NOMO-1 (cell line): ENCODE data around the gene EEIG1.
"Not testable (repeated sequence)": the region's sequence is repeated elsewhere in the genome, so short reads cannot be mapped to it uniquely, and the experiment has no call there.

Experiments
- DNase-seq, 2 experiments: peaks; one replicate each; lab custom pipeline; 2025; ENCODE audit not compliant: unreplicated experiment in 2 of 2; lab: John Stamatoyannopoulos, UW

EEIG1 gene

GRCh38 chr9:127980706-127981558, at the start of gene EEIG1:
EEIG1 (minus strand) TSS chr9:127980989; CDS start chr9:127980137, 852 bp downstream.
- peak; percentile 91 to 96 for DNase-seq

- no peak for DNase-seq
Measured at GRCh38 chr9:128027705-128028104, 46.9 kb upstream of the EEIG1 start.

GRCh38 chr9:128026773-128027541, 46.2 kb upstream of the EEIG1 start:
- DNase-seq = no peak

GRCh38 chr9:128026255-128026772, 45.5 kb upstream of the EEIG1 start:
- no peak for DNase-seq

GRCh38 chr9:128025736-128026135, 44.9 kb upstream of the EEIG1 start:
- no peak for DNase-seq

GRCh38 chr9:128024761-128025308, 44.0 kb upstream of the EEIG1 start:
- no peak for DNase-seq

GRCh38 chr9:128023671-128024070, 42.9 kb upstream of the EEIG1 start:
- DNase-seq = not testable (repeated sequence)

DNA sequence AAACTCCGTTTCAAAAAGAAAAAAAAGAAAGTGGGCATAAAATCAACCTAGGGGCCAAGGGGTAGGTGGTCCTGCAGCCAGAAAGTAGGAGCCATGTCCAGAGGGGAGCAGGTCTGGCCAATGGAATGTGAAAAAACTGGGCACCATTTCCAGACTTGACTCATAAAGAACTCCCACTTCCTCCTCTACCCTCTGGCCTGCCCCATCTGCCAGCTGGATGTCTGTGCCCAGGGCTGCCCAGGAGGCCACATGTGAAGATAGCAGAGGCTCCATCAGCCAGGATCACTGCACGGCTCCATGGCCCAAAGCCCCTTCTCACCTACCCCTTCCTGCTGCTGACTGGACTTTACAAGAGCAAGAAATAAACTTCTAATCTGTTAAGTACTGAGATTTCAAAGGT, 42.1 kb upstream of the EEIG1 start:
- DNase-seq = no peak

GRCh38 chr9:128021098-128021497, 40.3 kb upstream of the EEIG1 start:
- no peak for DNase-seq

DNA sequence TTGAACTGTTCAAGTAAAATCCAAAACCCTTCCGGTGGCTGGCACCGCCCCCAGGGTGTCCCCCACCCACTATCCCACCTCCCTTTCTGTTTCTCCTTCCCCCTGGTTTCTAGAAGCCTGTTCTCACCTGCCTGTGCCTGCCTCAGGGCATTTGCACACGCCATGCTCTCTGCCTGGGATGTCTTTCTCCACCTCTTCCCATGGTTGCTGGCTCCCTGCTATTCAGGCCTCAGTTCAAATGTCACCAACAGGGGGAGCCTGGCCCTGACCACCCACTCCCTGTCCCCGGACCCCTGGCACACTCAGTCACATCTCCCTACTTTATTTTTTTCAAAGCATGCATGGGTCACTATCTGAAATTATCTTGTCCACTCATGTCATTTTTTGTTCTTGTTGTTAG, 39.9 kb upstream of the EEIG1 start:
- no peak for DNase-seq

DNA sequence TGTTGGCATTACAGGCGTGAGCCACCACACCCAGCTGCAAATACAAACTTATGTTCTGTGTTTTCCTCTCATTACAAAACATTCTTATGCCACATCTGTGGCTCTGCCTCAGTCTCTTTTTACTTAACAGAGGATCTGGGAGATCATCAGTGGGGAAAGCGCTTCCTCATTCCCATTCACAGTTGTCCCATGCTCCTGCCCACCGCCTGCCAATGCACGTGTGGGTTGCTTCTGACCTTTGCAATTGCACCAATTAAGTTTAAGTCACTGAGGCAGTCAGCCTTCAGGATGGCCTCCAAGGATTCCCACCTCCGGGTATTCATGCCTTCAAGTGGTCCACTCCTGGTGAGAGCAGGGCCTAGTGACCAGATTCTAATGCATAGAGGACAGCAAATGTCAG, 34.9 kb upstream of the EEIG1 start:
- DNase-seq = no peak

DNA sequence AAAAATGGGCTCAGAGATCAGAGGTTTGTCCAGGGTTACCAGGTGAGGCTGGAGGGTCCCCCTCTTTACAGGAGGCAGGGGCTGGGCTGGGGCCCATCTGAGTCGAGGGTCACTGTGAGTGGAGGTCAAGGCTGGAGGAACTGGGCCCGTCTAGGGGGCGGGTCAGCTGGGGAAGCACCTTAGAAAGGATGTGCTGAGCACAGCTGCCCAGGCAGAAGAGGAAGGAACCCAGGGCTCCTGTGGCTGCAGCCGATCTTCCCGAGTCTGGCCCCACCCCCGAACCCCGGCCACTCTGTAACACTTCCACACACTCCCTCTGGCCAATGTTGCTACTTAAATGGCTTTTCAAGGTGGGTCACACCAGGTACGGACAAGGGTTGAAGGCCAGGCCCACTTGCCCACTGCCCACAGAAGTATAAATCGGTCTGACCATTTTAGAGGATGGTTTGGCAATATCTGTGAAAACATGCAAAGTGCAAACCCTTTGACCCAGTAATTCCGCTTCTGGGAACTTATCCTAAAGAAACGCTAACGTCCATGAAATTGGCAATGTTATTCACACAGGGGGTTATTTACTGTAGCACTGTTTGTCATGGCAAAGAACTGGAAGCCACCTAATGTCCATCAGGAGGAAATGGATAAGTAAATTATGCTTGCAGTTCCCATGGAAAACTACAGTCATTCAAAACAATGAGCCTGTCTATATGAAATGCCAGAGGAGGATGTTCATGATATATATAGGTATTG, 30.5 kb upstream of the EEIG1 start:
- no peak for DNase-seq

DNA sequence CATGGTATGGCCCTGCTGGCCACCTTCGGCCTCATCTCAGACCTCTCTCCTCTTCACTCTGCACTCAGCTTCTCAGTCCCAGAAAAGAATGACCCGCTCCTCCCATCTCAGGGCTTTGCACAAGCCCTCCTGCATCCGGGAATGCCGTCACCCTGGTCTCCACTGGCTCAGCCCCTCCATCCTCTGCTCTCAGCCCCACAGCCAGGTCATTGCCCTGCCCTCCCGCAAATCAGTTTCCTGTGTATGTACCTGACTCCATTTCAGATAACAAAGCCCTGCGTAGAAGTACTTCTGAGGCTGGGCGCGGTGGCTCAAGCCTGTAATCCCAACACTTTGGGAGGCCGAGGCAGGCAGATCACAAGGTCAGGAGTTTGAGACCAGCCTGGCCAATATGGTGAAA, 28.9 kb upstream of the EEIG1 start:
- no peak for DNase-seq

DNA sequence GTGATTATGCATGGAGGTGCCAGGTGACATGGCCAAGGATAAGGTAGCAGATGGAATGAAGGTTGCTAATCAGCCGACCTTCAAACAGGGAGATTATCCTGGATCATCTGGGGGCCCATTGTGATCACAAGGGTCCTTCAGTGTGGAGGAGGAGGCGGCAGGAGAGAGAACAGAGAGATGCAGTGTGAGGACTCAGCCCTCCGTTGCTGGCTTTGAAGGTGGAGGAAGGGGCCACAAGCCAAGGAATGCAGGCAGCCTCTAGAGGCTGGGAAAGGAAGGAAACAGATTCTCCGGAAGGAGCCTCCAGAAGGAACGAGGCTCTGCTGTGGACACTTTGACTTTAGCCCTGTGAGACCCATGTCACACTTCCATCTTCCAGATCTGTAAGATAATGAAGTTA, 27.4 kb upstream of the EEIG1 start:
- no peak for DNase-seq

GRCh38 chr9:128007566-128008138, 26.9 kb upstream of the EEIG1 start:
- peak; percentile 49 to 81 for DNase-seq

DNA sequence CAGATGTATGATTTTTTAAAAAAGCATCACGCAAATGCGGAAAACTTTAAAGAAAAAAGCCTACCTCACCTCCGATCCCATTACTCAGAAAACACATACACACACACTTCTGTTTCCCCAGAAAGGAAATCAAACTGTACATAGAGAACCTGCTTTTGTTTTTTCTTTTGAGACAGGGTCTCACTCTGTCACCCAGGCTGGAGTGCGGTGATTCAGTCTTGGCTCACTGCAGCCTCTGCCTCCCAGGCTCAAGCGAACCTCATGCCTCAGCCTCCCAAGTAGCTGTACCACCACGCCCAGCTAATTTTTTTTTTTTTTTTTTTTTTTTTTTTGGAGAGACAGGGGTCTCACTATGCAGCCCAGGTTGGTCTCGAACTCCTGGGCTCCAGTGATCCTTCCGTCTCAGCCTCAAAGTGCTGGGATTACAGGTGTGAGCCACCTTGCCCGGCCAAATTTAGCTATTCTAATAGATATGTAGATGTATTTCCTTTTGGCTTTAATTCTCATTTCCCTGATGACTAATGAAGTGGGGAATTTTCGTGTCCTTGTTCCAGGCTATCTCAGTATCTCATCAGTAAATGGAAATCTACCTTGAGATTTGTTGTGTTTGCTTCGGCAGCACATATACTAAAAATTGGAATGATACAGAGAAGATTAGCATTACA, 25.7 kb upstream of the EEIG1 start:
- DNase-seq = no peak

- DNase-seq = no peak
Measured at GRCh38 chr9:128005923-128006322, 25.1 kb upstream of the EEIG1 start.

DNA sequence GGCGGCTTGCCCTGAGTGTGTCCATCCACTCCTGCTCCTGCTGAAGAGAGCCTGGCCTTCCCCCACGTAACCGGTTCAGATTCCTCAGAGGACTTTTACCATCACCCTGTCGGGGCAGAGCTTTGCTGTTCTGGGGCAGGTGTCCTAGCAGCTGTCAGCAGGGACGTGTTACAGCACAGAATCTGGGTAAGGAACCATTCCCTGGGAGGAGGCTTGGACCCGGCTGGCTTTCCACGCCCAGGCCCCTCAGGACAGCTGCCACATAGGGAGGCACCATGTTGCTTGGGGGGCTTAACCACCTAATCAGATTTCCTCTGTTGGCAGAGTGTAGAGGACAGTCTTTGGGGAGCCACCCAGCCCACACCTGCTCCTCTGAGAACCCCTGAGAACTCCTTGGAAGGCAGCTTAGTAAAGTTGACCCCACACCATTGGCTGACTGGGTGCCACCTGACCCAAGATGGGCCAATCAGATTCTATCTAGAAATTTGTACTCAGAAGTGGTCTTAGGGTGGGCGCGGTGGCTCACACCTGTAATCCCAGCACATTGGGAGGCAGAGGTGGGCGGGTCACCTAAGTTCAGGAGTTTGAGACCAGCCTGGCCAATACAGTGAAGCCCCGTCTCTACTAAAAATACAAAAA, 23.3 kb upstream of the EEIG1 start:
- no peak for DNase-seq

DNA sequence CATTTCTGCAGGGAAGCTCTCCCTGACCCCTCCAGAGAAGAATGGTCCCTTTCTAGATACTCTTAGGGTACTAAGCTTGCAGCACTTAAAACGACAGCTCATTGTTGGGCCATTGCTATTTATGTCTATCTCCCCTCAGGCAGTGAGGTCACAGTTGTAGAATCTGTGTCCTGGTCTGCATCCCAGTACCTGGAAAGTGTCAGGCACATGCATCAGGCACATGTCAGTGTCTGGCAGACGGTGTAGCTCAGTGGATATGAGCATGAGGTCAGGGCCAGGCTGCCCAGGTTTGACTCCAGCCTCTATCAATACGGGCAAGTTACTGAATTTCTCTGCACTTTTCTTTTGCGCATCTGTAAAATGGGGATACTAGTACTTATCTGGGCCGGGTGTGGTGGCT, 22.2 kb upstream of the EEIG1 start:
- no peak for DNase-seq
